GM21619 (cell line): ENCODE data around the gene DPPA4.

Experiments used
- ATAC-seq: cut with Tn5 transposase; IDR thresholded peaks from one replicate; pipeline ENCODE4 v1.9.1; 2021; ENCODE audit not compliant: unreplicated experiment

Gene DPPA4

GRCh38 chr3:109339714-109340648 lies 2.6 kb upstream of the DPPA4 start:
- ATAC-seq = no peak

DNA sequence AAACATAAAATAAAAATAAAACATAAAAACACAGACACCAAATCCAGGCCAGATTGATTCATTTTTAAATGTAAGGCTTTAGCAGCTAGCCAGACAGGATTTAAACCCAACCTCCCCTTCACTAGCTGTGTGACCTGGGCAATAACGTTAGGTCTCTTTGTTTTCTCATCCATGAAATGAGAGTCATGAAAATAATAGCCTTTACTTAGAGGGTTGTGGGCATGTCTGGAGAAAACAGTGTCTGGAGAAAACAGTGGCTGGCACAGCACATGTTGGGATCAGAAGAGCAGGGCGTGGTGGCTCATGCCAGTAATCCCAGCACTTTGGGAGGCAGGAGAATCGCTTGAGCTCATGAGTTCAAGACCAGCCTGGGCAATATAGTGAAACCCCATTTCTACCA lies 1.9 kb upstream of the DPPA4 start:
- no peak for ATAC-seq

DNA sequence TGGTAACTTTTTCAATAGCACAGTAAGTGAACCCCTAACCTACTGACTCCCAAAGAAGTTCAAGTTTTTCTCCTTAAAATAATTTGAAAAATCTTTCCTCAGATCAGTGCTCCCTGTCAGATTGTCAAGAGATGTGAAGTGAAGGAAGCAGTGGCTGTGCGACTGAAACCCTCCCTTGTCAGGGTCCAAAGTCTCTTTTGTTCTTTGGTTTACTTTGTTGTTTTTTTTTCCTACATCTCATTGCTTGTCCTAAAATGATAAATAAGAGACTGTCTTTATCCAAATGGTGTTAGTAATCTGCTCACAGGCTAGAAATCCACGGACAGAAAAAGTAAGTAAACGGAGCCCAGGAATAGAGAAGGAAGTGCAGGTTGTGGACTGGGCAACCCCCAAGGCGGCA lies 976 bp upstream of the DPPA4 start:
- no peak for ATAC-seq

GRCh38 chr3:109336291-109336861 lies 970 bp downstream of the DPPA4 start:
- ATAC-seq = no peak

GRCh38 chr3:109334572-109334971 lies 2.8 kb downstream of the DPPA4 start:
- no peak for ATAC-seq

DNA sequence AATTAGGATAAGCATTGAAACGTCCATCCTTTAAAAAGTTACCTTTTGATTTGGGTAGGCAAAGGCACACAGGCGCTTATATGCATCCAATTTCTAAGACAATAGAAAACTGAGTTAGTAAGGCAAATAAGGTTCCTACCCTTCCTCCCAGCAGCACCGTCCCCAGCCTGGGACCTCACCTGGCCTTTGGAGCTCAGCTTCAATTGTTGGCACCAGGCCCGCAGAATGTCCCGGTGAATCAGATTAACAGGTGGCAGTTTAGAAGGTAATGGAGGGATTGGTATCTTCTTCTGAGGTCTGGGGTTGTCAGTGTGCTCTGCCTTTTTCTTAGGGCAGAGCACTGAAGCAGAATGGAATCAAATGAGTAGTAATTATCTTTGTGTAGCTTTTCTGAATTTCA lies 5.7 kb downstream of the DPPA4 start:
- no peak for ATAC-seq

- no peak for ATAC-seq
Measured at GRCh38 chr3:109330405-109330804, 6.9 kb downstream of the DPPA4 start.

DNA sequence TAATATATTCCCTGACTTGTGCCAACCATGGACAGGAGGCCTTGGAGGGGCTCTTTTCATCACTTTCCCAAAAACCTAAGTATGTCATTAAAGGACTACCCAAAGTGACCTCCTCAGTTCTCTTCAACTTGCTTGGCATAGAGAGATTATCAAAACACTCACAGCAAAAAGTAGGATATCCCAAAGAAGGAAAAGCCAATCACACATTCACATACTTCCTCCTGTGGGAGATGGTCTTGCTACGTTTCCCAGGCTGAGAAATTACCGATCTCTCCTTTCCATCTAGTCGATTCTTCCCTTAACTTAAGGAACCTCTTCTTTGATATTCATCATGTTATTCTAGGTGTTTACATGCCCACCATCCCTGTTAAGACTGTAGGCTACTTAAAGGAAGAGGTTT lies 9.1 kb downstream of the DPPA4 start:
- no peak for ATAC-seq

DNA sequence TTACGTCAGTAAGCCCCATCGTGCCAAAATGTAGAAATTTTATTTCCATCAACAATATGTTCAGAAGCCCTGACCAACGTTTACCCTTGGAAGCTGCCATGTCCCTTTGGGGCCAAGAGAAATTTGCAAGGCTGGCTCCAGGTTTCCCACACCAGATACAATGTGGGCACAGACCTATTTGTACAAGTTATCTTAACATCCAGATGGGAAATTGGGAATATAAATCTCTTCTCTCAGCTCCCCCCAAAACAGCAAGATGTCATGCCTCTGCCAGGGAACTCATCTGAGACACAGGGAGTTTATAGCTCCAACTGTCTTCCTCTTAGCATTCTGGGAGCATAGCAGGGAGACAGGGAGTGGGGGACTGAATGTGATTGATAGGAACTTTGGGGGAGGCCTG lies 11.7 kb downstream of the DPPA4 start:
- no peak for ATAC-seq

- no peak for ATAC-seq
Measured at GRCh38 chr3:109325109-109325508, 12.2 kb downstream of the DPPA4 start.

GRCh38 chr3:109316162-109316730 lies 21.1 kb downstream of the DPPA4 start, which contains the start of gene DPPA2:
TSS of gene DPPA2 (minus strand) at chr3:109316517. CDS start at chr3:109314542, 1,975 bp downstream.
- no peak for ATAC-seq

GRCh38 chr3:109313061-109313460 lies 24.3 kb downstream of the DPPA4 start:
- no peak for ATAC-seq

DNA sequence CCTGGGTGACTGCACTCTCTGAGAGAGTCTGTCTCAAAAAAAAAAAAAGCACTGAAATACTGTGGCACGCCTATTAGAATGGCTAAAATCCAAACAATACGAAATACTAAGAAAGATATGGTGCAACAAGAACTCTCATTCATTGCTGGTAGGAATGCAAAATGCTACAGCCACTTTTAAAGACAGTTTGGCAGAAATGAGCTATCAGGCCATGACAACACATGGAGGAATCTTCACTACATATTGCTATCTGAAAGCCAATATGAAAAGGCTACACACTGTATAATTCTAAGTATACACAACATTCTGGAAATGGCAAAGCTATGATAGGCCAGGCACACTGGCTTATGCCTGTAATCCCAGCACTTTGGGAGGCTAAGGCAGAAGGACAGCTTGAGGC lies 39.9 kb downstream of the DPPA4 start:
- no peak for ATAC-seq

DNA sequence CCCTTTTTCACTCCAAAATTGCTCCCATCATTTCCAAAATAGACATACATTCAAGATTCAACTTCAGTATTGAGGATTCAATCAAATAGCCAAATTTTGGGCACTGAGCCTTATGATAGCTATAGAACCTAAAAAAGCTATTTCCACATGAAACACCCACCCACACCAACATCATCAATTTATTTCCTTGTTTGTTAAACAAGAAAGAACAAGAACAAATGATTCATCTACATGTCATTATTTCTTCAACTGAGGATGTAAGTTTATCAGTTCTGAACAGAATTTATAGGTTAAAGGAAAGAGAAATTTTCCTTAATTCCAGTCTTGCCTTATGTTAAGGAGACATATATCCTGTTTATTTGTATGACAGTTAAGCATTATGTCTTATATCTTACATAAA lies 53.3 kb downstream of the DPPA4 start:
- no peak for ATAC-seq

GRCh38 chr3:109278546-109278945 lies 58.8 kb downstream of the DPPA4 start:
- ATAC-seq = no peak

DNA sequence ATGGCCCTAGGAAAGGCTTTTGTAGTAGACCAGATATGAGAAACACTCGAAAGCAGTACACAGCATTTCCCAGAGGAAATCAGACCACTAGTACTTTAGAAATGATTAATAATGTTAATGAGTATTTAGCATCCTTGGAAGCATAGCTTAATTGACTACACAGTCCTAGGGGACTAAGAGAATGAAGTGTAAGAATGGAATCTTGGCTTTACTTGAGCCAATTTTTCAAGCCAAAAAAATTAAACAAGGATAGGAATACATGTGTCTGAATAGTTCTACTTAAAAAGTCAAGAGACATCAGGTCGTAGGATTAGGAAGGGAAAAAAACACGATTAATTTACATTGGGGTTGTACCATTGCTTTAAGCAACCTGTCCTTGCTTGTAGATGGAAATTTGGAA lies 59.2 kb downstream of the DPPA4 start:
- no peak for ATAC-seq
